ENCODE measurements around the gene PEAK1. TPM values are rescaled to one million over a fixed set of nuclear protein-coding genes. Genes with fewer than 3 reads are reported as not detected.

Gene PEAK1
- total RNA-seq, 1 experiment from 2014 or later = 36.7 TPM

GRCh38 chr15:77352887-77353286, 67.0 kb downstream of the PEAK1 start:
- CTCF ChIA-PET = no interaction called here

DNA sequence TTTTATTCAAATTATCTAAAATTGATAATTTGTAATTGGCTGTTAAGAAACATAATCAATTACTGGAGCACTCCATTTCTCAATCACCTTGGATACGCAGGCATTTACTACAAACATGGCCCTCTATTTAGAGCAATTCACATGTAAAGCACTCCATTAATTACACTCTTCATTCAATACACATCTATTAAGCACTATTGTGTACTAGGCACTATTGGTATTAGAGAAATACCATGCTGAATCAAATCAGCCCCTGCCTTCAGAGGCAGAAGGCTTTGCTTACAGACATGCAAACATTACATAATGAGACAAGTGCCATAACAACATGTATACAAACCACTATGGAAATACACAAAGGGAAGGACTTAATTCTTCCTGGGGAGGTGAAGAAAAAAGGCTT, 69.1 kb downstream of the PEAK1 start:
- H3K27me3 ChIP-seq (replicated peaks; ENCODE audit: insufficient read depth, low read depth, low read length, poor library complexity) = no peaks in the 10 kb centered on the region
- H3K27ac ChIP-seq (ENCODE audit: low read depth, low read length, poor library complexity, severe bottlenecking) = no peak overlapping the region
- no peak for DNase-seq (ENCODE audit: low spot score)
- intact Hi-C loops (cut with micrococcal nuclease; ENCODE audit: unreplicated experiment) = no loop called here
- H3K9me3 ChIP-seq (ENCODE audit: low read depth, low read length, poor library complexity, severe bottlenecking) = no peaks in the 10 kb centered on the region
- no peaks in the 10 kb centered on the region for H3K36me3 ChIP-seq (ENCODE audit: insufficient read depth, low read length, poor library complexity, severe bottlenecking)
- CTCF ChIA-PET = no interaction called here
- POLR2A ChIA-PET (ENCODE audit: low non-redundant PET) = no interaction called here
- TF ChIP-seq EZH2 (IDR thresholded peaks at IDR 0.05; ENCODE audit: borderline replicate concordance, low read depth, low read length, poor library complexity, severe bottlenecking) (no peak), CTCF (conservative IDR thresholded peaks at IDR 0.05; ENCODE audit: low read depth, low read length) (no peak)
- no TSS peak for BruUV-seq (replicated peaks)
- H3K4me3 ChIP-seq (ENCODE audit: low read depth, low read length, poor library complexity, severe bottlenecking) = no peak overlapping the region
- no peaks in the 10 kb centered on the region for H3K4me1 ChIP-seq (ENCODE audit: insufficient read depth, low read length, poor library complexity, severe bottlenecking)

More at GRCh38 chr15:77352887-77353286, 67.0 kb downstream of the PEAK1 start:
- POLR2A ChIA-PET (ENCODE audit: low non-redundant PET) = no interaction called here
- intact Hi-C loops (cut with micrococcal nuclease; ENCODE audit: unreplicated experiment) = no loop called here
- no peaks in the 10 kb centered on the region for H3K27me3 ChIP-seq (replicated peaks; ENCODE audit: insufficient read depth, low read depth, low read length, poor library complexity)
- H3K36me3 ChIP-seq (ENCODE audit: insufficient read depth, low read length, poor library complexity, severe bottlenecking) = no peaks in the 10 kb centered on the region
- H3K9me3 ChIP-seq (ENCODE audit: low read depth, low read length, poor library complexity, severe bottlenecking) = no peaks in the 10 kb centered on the region
- no peak for TF ChIP-seq CTCF (conservative IDR thresholded peaks at IDR 0.05; ENCODE audit: low read depth, low read length)
- TF ChIP-seq EZH2 (IDR thresholded peaks at IDR 0.05; ENCODE audit: borderline replicate concordance, low read depth, low read length, poor library complexity, severe bottlenecking) = no peak
- BruUV-seq (replicated peaks) = no TSS peak
- H3K4me1 ChIP-seq (ENCODE audit: insufficient read depth, low read length, poor library complexity, severe bottlenecking) = no peaks in the 10 kb centered on the region
- DNase-seq (ENCODE audit: low spot score) = no peak
- H3K4me3 ChIP-seq (ENCODE audit: low read depth, low read length, poor library complexity, severe bottlenecking) = no peak overlapping the region
- H3K27ac ChIP-seq (ENCODE audit: low read depth, low read length, poor library complexity, severe bottlenecking) = no peak overlapping the region

GRCh38 chr15:77349666-77350065, 70.2 kb downstream of the PEAK1 start:
- TF ChIP-seq EZH2 (IDR thresholded peaks at IDR 0.05; ENCODE audit: borderline replicate concordance, low read depth, low read length, poor library complexity, severe bottlenecking) (no peak), CTCF (conservative IDR thresholded peaks at IDR 0.05; ENCODE audit: low read depth, low read length) (no peak)
- DNase-seq (ENCODE audit: low spot score) = no peak
- Histone ChIP-seq H3K4me3 (ENCODE audit: low read depth, low read length, poor library complexity, severe bottlenecking) (no peak overlapping the region), H3K9me3 (ENCODE audit: low read depth, low read length, poor library complexity, severe bottlenecking) (no peaks in the 10 kb centered on the region), H3K27ac (ENCODE audit: low read depth, low read length, poor library complexity, severe bottlenecking) (no peak overlapping the region), H3K27me3 (replicated peaks; ENCODE audit: insufficient read depth, low read depth, low read length, poor library complexity) (no peaks in the 10 kb centered on the region), H3K36me3 (ENCODE audit: insufficient read depth, low read length, poor library complexity, severe bottlenecking) (no peaks in the 10 kb centered on the region), H3K4me1 (ENCODE audit: insufficient read depth, low read length, poor library complexity, severe bottlenecking) (no peaks in the 10 kb centered on the region)
- BruUV-seq (replicated peaks) = no TSS peak
- ChIA-PET POLR2A (ENCODE audit: low non-redundant PET) (no interaction called here), CTCF (no interaction called here)
- intact Hi-C loops (cut with micrococcal nuclease; ENCODE audit: unreplicated experiment) = no loop called here
